Adrenal gland (tissue), 12 donors: ENCODE data around the gene MBOAT1. TPM values are rescaled to one million over a fixed set of nuclear protein-coding genes. Genes with fewer than 3 reads are reported as not detected.
A peak's percentile ranks its signal among the peaks of the same experiment; 100 is the strongest.

Source experiments
- DNase-seq, 7 donors: peaks; one replicate each; pipeline ENCODE4 v3.0.0-alpha.2; 2019 to 2020
- H3K27ac ChIP-seq, 5 donors: fragments of 200-600 bp; sonication (generic) in 4 of 5; 1 replicate in 3 of 5; 2 replicates in 2 of 5; pipeline versions ENCODE4 v1.5.1 to v1.8.0; 2016 to 2020; ENCODE audit warnings: mild to moderate bottlenecking in 1 of 5
- H3K27me3 ChIP-seq: fragments of 200-600 bp; 2 replicates; pipeline ENCODE4 v1.8.0; 2021
- H3K36me3 ChIP-seq, 2 donors: fragments of 200-600 bp; replicated peaks in 1 of 2; 1 replicate in 1 of 2; 2 replicates in 1 of 2; pipeline versions ENCODE4 v1.5.1 to v1.8.0; 2018 to 2022
- H3K4me1 ChIP-seq, 2 donors: fragments of 200-600 bp; replicated peaks in 1 of 2; 1 replicate in 1 of 2; 2 replicates in 1 of 2; pipeline versions ENCODE4 v1.5.1 to v1.8.0; 2018 to 2021
- H3K4me3 ChIP-seq, 4 donors: fragments of 200-600 bp; sonication (generic) in 3 of 4; one replicate each; pipeline ENCODE4 v1.5.1; 2016 to 2018
- H3K9me3 ChIP-seq, 3 donors: fragments of 200-600 bp; sonication (generic) in 1 of 3; replicated peaks in 1 of 3; 1 replicate in 2 of 3; 2 replicates in 1 of 3; pipeline versions ENCODE4 v1.5.1 to v1.8.0; 2016 to 2021
- POLR2A ChIP-seq, 2 donors: fragments of 450-650 bp; IDR thresholded peaks; one replicate each; pipeline ENCODE4 v1.6.1; 2017; ENCODE audit warnings: antibody characterized with exemption in 2 of 2, mild to moderate bottlenecking in 2 of 2, moderate library complexity in 1 of 2
- WGBS, 4 donors: extraction: QIAGEN DNeasy Blood & Tissue Kit in 2 of 4; methylation state at CpG; one replicate each; pipeline versions ENCODE4 v1.1.5 to v1.1.7; 2013 to 2017; 5-methylcytosine and 5-hydroxymethylcytosine counted together
- intact Hi-C, 2 donors: fragments of 100-400 bp; cut with DNase I; formaldehyde crosslinking; loops; one replicate each; pipeline versions ENCODE4 v1.14.1 to v1.15.0; 2022 to 2023
- polyA plus RNA-seq, 3 donors: library from polyadenylated mRNA; stranded (reverse); fragments of 200-250 nt in 2 of 3; fragments of 350-450 nt in 1 of 3; fragmentation: Illumina TruSeq in 1 of 3; extraction: RNeasy Lipid Tissue Mini Kit (QIAGEN cat#74804) in 1 of 3; gene quantifications; one replicate each; pipeline ENCODE4 v1.2.3, GENCODE V29; 2013 to 2014
- total RNA-seq, 9 donors: library from RNA; depleted of rRNA in 4 of 9; stranded (reverse); fragments of >200 nt in 4 of 9; fragments of 120-200 nt in 1 of 9; fragmentation: NEBNext Ultra II Directional in 1 of 9; extraction: Animal tissue kit (Norgen Biotek cat#: 25700) in 1 of 9; gene quantifications; one replicate each; pipeline versions ENCODE4 v1.1.0 to v1.2.4, GENCODE V29; 2013 to 2023
- TF ChIP-seq, protein P1 (sequence below), 6 experiments: fragments of 450-650 bp in 4 of 6; fragments of 200-600 bp in 2 of 6; sonication (generic) in 1 of 6; IDR thresholded peaks; 1 replicate in 5 of 6; 2 replicates in 1 of 6; pipeline versions ENCODE4 v1.5.1 to v1.8.0; 2016 to 2021; ENCODE audit warnings: antibody characterized with exemption in 6 of 6, mild to moderate bottlenecking in 2 of 6, moderate library complexity in 1 of 6
- donor health status: healthy with polysubstance abuse.
- donor health status: Bipolar disorder and iron deficiency.
- donor health status: DM: yes; HTN: yes; CAD: no.
- donor health status: DM: no; HTN: no; CAD: no.
- donor health status: DM: no; HTN: no; CAD: no.
- donor health status: DM: yes; HTN: yes; CAD: no.

MBOAT1 gene
- total and polyA plus RNA-seq, 12 donors: 1.5 to 18.9 (median 7.4) TPM

DNA sequence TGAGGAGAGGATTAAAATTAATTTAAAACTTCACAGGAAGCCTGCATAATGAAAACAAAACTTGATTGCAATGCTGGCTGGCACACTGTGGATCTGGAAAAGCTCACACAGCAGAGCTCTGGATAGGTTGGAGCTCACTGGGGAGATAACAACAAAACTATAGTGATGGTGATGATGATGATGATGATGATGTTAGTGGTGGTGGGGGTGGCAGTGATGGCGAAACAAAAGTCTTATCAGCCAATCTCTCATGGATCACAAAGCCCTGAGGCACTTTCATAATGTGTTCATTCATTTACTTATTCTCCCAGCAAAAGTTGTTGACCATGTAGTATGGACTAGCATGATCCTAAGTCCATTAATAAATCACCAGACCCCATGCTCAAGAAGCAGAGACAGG, 152.0 kb downstream of the MBOAT1 start:
- H3K9me3 ChIP-seq: no peaks in the 10 kb centered on the region
- H3K27me3 ChIP-seq: no peaks in the 10 kb centered on the region
- H3K4me3 ChIP-seq: no peak overlapping the region
- DNase-seq: no peak
- no peaks in the 10 kb centered on the region for H3K4me1 ChIP-seq
- WGBS, 4 donors: 82 to 98% (median 86%) methylated on average over 1 of the region's 1 CpG
- intact Hi-C loops: no loop called here
- H3K36me3 ChIP-seq: no peaks in the 10 kb centered on the region
- TF ChIP-seq, protein P1, sequence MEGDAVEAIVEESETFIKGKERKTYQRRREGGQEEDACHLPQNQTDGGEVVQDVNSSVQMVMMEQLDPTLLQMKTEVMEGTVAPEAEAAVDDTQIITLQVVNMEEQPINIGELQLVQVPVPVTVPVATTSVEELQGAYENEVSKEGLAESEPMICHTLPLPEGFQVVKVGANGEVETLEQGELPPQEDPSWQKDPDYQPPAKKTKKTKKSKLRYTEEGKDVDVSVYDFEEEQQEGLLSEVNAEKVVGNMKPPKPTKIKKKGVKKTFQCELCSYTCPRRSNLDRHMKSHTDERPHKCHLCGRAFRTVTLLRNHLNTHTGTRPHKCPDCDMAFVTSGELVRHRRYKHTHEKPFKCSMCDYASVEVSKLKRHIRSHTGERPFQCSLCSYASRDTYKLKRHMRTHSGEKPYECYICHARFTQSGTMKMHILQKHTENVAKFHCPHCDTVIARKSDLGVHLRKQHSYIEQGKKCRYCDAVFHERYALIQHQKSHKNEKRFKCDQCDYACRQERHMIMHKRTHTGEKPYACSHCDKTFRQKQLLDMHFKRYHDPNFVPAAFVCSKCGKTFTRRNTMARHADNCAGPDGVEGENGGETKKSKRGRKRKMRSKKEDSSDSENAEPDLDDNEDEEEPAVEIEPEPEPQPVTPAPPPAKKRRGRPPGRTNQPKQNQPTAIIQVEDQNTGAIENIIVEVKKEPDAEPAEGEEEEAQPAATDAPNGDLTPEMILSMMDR (IDR thresholded peaks at IDR 0.05): no peak
- TF ChIP-seq POLR2A (IDR thresholded peaks at IDR 0.05): no peak
- no peak overlapping the region for H3K27ac ChIP-seq

DNA sequence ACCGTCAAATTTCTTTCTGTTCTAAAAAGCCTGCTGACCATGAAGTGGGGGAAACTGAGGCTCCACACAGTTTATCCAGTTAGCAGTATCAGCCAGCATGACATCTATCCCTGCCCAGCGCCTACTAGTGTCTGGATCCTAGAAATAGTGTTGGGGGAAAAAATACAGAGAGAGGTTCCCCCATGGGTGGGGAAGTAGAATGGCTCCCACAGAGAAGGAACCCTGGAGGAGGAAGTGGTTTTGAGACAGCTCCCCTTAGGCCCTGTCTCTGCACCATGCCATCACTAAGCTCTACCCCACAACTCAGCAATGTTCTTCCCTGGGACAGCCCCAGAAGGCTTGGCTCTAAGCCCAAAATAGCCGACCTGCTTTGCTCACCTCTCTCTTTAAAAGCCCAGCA, 153.4 kb downstream of the MBOAT1 start:
- no peak for DNase-seq
- H3K4me1 ChIP-seq: no peaks in the 10 kb centered on the region
- no peaks in the 10 kb centered on the region for H3K36me3 ChIP-seq
- intact Hi-C loops: loop anchor here in 1 of 2 donors (5.0 kb wide), 1 partner anchor 1462 kb away; no protein-coding TSS in a partner anchor
- no peaks in the 10 kb centered on the region for H3K27me3 ChIP-seq
- H3K4me3 ChIP-seq: no peak overlapping the region
- no peaks in the 10 kb centered on the region for H3K9me3 ChIP-seq
- no peak overlapping the region for H3K27ac ChIP-seq
- 63 to 82% (median 67%) methylated on average over 3 of the region's 3 CpGs for WGBS, 4 donors
- TF ChIP-seq, protein P1 (IDR thresholded peaks at IDR 0.05): no peak
- TF ChIP-seq POLR2A (IDR thresholded peaks at IDR 0.05): no peak

DNA sequence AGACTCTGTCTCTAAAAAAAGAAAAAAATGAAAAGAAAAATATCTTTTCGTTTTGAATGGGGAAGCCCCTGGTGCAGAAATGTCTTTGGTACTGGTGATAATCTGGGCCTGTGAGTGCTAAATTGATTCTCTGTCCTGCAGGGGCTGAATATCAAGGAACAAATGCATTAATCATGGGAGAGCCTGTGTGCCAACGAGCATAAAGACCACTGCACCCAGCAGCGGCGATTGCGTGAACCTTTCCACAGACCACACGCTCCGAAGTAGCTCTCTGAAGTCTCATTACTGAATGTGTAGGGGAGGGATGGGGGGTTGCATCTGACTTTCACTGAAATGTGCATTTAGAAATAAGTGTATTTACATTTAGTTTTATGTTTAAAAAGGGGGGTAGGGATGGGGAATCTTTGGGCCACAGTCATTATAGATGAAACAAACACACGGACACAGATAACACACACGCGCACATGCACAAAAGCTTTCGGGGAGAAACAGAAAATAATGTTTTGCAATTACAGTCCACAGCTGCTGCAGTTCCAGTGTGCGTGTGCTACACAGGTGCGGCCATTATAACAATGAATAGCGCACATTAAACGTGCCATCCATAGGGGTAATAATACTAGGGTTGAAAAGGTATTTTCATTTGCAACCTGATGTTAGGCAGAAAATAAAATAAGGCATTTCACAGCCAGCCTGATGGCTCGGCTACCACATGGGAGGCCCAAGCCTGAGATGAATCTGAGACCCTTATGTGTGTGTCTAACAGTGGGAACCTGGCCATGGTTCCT, 154.0 kb downstream of the MBOAT1 start:
- Histone ChIP-seq H3K27ac (no peak overlapping the region), H3K27me3 (no peaks in the 10 kb centered on the region), H3K9me3 (no peaks in the 10 kb centered on the region), H3K4me3 (no peak overlapping the region), H3K36me3 (no peaks in the 10 kb centered on the region), H3K4me1 (no peaks in the 10 kb centered on the region)
- intact Hi-C loops: loop anchor here in 1 of 2 donors (5.0 kb wide), 1 partner anchor 1461 kb away; no protein-coding TSS in a partner anchor
- DNase-seq: no peak
- WGBS, 4 donors: 82 to 90% (median 85%) methylated on average over 16 of the region's 16 CpGs
- no peak for TF ChIP-seq POLR2A (IDR thresholded peaks at IDR 0.05)
- TF ChIP-seq, protein P1 (IDR thresholded peaks at IDR 0.05): no peak

DNA sequence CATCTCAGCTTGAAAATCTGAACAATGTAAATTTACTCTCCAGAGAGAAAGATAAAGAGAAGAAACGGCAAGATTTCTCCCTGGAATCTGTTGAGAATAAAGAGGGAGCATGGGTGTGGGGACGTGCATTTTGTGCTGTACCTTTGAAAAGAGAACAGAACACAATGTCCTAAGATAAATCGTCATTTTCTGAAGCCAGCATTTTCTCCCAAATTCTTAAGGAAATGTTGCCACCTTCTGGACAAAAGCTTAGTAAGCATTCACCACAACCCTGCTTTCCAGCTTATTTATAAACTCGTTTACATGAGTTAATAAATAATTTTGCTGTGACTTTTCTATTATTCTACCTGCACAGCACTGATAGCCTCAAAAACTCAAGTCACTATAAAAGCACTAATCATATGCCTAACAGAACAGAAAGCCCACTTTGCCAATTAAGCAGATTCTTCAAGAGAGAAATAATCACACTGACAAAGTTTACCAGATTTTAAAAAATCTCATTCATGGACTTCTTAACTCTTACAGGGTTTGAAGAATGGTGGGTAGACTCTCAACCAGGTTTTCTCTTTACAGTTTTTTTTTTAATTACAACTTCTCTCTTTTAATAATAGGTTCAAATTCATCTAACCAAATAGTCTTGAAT, 155.8 kb downstream of the MBOAT1 start:
- WGBS, 4 donors: 3 to 8% (median 5%) methylated on average over 4 of the region's 4 CpGs
- Histone ChIP-seq H3K4me3 (no peak overlapping the region), H3K9me3 (no peaks in the 10 kb centered on the region), H3K36me3 (no peaks in the 10 kb centered on the region), H3K27me3 (no peaks in the 10 kb centered on the region), H3K27ac (no peak overlapping the region), H3K4me1 (no peaks in the 10 kb centered on the region)
- TF ChIP-seq, protein P1 (IDR thresholded peaks at IDR 0.05): peak; percentile 30 to 55 (median 43)
- TF ChIP-seq POLR2A (IDR thresholded peaks at IDR 0.05): no peak
- intact Hi-C loops: loop anchor here in 1 of 2 donors (5.0 kb wide), 1 partner anchor 1459 kb away; no protein-coding TSS in a partner anchor
- DNase-seq: no peak
